H1 (cell line): ENCODE data around the gene THG1L. TPM values are rescaled to one million over a fixed set of nuclear protein-coding genes. Genes with fewer than 3 reads are reported as not detected.

Experiments
- CBX5 ChIP-seq: fragments of 300-800, 300-1000 bp; sonication (generic); IDR thresholded peaks from 2 replicates; pipeline ENCODE4 v1.7.1; 2016; ENCODE audit warnings: antibody characterized with exemption, low read length, low read depth
- GTF2F1 ChIP-seq: IDR thresholded peaks from 2 replicates; pipeline ENCODE4 v1.6.1; 2012; ENCODE audit warnings: low read depth, low read length, improper control_type of control experiment, borderline replicate concordance
- SIRT6 ChIP-seq: IDR thresholded peaks from one replicate; pipeline ENCODE4 v1.7.1; 2012; ENCODE audit warnings: low read length, inconsistent platforms
- polyA plus RNA-seq, 7 experiments: library from polyadenylated mRNA; depleted of rRNA in 3 of 7; stranded (reverse) in 5 of 7; unstranded in 2 of 7; fragments of >200 nt in 5 of 7; fragments of 200-250 nt in 2 of 7; gene quantifications; 1 replicate in 5 of 7; 2 replicates in 1 of 7; 4 replicates in 1 of 7; pipeline versions ENCODE4 v1.2.1 to v1.2.3, GENCODE V29; 2011 to 2013; ENCODE audit warnings: missing spikeins in 2 of 7, mixed read lengths in 2 of 7
- total RNA-seq: library from RNA; stranded (reverse); fragmentation: NEBNext Ultra II Directional; extraction: Animal tissue kit (Norgen Biotek cat#: 25700); gene quantifications from 2 replicates; pipeline ENCODE4 v1.2.1, GENCODE V29; 2021

Gene THG1L
- total and polyA plus RNA-seq, 2 of the 8 experiments (the other 6 are each of a cell fraction or from before 2014, with no cell fraction given): 8.1 to 12.4 TPM

- TF ChIP-seq GTF2F1 (no peak), SIRT6 (no peak), CBX5 (no peak)
Measured at GRCh38 chr5:157743163-157744050, 12.2 kb downstream of the THG1L start, which contains the start of gene LSM11 (continued).
